Nucleus accumbens (tissue), 56 donors: Measurements from ENCODE around the gene COL23A1.
"Not testable (repeated sequence)": the region's sequence is repeated elsewhere in the genome, so short reads cannot be mapped to it uniquely, and the experiment has no call there.

Experiments
- DNase-seq, 56 donors: peaks; one replicate each; lab custom pipeline; 2025; lab: John Stamatoyannopoulos, UW

COL23A1 gene

GRCh38 chr5:178240766-178241165 is 349.4 kb downstream of the COL23A1 start:
- DNase-seq: no peak

GRCh38 chr5:178240341-178240741 is 349.9 kb downstream of the COL23A1 start:
- DNase-seq: no peak

GRCh38 chr5:178239626-178240301 is 350.4 kb downstream of the COL23A1 start:
- DNase-seq: not testable (repeated sequence)

DNA sequence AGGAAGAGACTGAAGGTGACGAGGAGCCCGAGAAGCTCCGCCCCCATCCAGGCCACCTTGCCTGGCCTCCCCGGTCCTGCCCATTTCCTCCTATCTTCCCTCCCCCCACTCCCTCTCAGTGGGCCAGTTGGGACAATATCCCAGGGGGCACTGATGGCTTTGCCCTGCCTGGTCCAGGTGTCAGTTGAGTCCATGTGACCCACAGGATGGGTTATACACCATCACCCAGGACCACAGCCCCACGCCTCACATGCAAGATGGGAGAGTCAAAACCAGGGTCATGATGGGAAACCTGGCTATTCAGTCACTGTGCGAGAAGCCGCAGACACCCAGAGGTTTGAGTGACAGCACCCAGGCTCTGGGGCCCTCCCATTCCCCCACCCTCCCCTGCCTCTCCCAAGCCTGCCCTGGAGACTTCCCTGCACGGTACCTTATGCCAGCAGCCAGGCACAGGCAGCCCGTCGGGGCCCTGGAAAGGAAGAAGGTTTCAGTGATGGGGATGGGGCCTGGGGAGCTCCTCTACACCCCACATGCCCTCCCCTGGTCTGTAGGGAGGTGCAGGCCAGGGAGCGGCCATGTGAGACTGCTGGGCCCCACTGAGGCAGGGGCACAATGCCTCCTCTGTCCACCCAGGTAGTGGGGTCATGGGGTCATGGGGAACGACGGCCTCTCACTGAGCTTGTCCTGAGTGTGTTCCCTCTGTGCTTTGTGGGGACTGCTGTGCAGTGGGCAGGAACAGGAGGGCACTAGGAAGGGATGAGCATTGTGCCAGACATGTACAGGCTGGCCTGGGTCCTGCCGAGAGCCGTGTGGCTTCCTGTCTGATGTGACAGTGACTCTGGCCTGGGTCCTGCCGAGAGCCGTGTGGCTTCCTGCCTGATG is 351.2 kb downstream of the COL23A1 start:
- no peak for DNase-seq

- no peak for DNase-seq
Measured at GRCh38 chr5:178238313-178238635, 351.9 kb downstream of the COL23A1 start.

GRCh38 chr5:178237431-178238312 is 352.5 kb downstream of the COL23A1 start:
- DNase-seq: no peak

GRCh38 chr5:178236679-178237078 is 353.5 kb downstream of the COL23A1 start:
- DNase-seq: peak in 1 of 56 donors; percentile 15

- DNase-seq: no peak
Measured at GRCh38 chr5:178236126-178236525, 354.1 kb downstream of the COL23A1 start.

- DNase-seq: no peak
Measured at GRCh38 chr5:178235588-178235974, 354.6 kb downstream of the COL23A1 start.

DNA sequence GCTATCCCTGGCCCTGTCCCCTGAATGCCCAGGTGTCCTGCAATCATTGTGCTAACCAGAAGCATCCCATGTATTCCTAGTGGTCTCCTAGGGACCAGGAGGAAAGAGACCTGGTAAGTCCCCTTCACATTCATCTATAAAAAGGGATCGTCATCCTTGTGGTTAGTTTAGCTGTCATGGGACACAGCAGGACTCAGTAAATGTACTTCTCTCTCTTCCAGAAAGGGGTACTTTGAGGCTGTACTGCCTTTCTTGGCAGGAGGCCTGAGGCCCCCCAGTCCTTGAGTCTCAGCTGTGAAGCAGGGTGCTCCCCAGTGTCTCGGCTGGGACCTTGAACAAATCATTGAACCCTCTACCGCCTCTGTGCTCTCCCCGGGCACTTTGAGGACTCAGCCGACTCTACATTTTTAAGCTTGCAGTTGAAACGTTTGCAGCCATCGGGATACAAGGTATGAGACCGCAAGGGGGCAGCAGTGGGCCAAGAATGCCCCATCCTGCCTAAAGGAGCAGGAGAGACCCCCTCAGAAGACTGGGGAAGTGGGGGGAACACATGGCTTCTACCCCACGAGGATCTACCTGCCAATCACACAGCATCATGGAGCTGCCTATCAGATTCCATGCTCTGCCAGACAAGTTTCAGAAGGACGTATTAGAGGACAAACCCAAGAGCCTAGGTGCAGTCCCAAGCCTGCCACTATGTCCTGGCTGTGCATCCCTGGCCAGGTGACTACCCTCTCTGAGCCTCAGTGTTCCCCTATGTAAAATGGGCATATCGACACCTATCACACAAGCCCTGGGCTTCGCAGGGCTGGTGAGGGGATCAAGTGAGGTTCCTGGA is 355.2 kb downstream of the COL23A1 start:
- DNase-seq: peak in 47 of 56 donors; percentile 8 to 87 (median 40)

DNA sequence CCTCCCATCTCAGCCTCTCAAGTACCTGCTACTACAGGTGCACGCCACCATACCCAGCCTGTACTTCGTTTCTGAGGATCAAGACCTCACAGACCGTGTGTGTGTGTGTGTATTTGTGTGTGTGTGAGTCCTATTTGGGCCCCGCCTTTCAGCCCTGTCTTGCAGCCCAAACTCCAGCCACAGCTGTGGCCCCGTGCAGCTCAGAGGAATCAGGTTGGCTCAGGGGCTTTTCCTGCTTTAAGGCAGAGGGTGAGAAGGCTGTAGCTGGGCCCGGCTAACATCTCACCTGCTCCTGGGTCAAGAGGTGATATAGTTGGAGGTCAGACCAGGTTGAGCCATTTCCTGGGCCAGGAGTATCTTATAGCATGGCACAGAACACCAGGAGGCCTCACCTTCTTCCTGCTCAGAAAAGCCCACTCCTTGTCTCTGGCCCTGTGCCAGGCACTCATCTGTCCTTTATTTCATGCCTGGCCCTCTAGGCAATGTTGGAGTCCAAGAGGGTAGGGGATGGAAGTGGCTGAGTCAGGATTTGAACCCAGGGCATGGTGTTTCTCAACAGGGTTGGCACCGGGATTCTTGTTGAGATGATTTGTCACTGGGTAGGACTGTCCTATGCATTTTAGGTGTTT is 356.0 kb downstream of the COL23A1 start:
- no peak for DNase-seq

DNA sequence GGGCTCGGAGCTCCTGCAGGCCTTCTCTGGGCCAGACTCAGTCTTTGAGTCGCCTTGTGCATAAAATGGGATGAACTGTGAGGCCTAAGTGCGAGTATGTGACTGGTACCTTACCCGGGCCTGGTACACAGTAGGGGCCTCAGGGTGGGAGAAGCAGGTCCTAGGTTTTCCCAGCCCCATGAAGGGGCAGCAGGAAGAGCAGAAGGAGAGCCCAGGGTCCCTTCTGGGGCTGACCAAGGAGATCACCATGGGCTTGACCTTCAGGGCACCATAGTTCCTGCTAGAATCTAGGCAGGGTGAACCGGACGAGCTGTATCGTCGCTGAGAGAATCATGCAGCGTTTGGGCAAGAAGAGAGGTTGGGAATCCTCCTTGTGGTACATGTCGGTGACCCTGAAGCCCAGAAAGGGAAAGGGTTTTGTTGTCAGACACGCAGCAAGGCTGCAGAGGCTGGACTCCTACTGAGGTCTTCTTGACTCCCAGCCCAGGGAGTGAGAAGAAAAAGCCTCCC is 357.2 kb downstream of the COL23A1 start:
- DNase-seq: peak in 5 of 56 donors; percentile 45 to 69 (median 47)

DNA sequence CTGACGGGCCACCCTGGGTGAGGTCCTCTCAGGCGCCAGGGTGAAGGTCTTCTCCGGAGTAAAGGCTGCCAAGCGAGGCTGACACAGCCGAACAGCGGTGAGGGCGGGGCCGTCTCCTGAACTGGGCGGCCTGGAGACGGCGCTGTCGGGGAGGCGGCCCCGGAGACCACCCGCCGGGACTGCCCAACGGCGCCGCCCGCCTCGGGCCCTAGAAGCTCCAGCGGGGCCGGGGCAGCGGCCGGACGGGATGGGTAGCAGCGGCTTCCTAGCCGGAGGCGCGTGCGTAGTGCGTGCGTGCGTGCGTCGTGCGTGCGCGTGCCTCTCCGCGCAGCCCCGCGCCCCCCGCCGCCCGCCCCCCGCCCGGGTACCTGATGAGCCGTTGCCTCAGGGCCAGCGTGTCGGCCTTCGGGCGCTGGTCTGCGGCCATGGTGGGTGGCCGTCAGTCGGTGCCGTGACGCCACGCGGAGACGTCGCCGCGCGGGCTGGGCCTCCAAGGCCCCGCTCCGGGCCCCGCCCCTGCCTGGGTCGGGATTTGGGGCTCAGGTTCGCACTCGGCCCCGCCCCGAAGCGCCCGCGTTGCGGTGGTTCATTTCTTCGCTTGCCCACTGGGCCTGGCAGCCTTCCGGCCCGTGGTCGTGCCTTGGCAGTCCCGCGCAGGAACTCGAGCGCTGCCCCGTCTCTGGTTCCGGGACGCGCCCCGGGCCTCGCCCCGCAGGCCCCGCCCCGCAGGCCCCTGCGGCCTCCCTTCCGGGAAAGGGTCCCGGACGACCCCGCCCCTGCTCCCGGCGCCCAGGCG is 357.9 kb downstream of the COL23A1 start, which contains the start of gene PHYKPL:
TSS of gene PHYKPL (minus strand) at position 679 of the 796 bp plus-strand sequence. CDS start at position 427, 252 bp downstream.
- DNase-seq: peak in 48 of 56 donors; percentile 28 to 87 (median 68)

DNA sequence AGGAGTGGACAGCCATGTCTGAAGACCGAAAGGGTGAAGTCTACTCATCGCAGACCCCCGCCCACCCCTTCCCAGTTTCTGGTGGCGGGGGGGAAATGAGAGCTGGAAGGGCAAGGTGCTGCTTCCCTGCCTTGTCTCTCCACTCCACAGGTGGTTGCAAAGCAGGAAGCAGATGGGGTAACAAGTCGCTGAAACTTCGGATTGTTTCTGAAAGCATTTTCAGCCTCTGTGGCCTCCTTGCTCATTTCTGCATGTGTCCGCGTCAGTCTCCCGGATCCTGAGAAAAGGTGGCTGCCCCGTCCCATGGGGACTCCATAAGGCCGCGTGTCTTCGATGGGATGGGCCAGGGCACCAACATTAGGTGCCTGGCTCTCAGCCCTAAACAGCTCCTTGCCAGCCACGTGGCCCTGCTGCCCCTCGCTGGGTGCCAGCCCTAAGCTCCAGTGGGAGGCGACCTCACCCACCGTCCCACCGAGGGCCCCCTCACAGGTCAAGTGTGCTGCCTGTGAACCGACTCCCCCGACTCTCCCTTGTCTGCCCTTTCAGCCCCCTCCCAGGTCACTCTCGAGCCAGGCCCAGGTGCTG is 358.6 kb downstream of the COL23A1 start:
- DNase-seq: no peak

DNA sequence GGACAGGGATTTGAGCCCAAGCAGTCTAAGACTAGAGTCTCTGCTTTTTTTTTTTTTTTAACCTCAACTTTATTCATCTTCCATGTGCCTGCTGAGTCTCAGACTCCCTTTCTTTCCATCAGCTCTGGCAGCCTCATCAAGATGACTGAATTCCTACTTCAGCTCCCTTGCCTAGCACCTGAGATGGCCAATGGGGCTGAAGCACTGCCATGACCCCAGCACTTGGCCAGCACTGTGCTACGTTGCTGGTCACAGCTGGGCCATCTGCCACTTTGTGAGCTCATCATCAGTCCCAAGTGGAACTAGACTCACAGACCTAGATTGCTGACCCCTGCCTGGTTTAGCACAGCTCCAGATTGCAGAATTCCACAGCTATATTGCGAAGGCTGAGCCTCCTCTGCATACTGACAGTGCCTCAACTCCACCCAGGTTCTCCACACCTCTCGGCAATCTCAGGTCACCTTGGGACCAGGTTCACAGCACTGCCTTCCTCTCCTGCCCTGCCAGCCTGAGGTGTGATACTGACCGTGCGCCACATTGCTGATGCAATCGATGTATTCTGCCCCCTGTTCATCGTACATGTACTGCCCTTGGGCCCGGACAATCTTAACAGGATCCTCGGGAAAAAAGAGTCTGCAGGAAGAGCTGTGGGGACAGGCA is 359.2 kb downstream of the COL23A1 start:
- peak in 10 of 56 donors; percentile 5 to 60 (median 22) for DNase-seq

DNA sequence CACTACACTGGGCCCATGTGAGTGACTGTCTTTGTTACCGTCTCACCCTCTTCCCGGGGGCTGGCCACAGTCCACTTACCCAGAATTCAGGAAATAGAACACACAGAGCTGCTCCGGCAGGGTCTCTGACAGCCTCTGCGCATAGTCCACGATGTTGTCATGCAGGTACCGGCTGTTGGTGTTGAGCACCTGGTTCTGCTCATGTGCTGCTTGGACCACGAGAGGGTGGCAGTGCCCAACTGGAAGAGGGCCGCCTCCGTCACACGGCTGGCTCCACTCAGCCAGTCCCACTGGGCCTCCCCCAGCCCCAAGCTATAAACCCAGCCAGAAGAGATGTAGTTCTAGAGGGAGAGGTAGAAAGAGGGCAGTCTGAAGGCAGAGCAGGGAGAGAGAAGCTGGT is 360.3 kb downstream of the COL23A1 start:
- DNase-seq: no peak

DNA sequence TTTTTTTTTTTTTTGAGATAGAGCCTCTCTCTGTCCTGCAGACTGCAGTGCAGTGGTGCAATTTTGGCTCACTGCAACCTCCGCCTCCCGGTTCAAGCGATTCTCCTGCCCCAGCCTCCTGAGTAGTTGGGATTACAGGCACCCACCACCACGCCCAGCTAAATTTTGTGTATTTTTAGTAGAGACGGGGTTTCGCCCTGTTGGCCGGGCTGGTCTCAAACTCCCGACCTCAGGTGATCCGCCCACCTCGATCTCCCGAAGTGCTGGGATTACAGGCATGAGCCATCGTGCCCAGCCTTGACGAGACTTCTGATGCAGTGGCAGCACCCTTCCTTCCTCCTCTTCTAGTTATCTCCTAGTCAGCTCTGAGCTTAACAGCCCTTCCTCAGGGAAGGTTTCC is 361.1 kb downstream of the COL23A1 start:
- DNase-seq: not testable (repeated sequence)
